Stimulated activated CD4-positive, alpha-beta T cell treated with anti-CD3 and anti-CD28 coated beads, Interleukin-15, amount 100 ng/mL, for 48 hours (primary cell): Measurements from ENCODE around the gene WRAP53.
A peak's percentile ranks its signal among the peaks of the same experiment; 100 is the strongest.
"Not testable (repeated sequence)": the region's sequence is repeated elsewhere in the genome, so short reads cannot be mapped to it uniquely, and the experiment has no call there.

Source experiments
- DNase-seq, 2 donors: peaks; one replicate each; pipeline ENCODE4 v3.0.0-alpha.2; 2020; ENCODE audit warnings: low read depth in 2 of 2

The WRAP53 gene

DNA sequence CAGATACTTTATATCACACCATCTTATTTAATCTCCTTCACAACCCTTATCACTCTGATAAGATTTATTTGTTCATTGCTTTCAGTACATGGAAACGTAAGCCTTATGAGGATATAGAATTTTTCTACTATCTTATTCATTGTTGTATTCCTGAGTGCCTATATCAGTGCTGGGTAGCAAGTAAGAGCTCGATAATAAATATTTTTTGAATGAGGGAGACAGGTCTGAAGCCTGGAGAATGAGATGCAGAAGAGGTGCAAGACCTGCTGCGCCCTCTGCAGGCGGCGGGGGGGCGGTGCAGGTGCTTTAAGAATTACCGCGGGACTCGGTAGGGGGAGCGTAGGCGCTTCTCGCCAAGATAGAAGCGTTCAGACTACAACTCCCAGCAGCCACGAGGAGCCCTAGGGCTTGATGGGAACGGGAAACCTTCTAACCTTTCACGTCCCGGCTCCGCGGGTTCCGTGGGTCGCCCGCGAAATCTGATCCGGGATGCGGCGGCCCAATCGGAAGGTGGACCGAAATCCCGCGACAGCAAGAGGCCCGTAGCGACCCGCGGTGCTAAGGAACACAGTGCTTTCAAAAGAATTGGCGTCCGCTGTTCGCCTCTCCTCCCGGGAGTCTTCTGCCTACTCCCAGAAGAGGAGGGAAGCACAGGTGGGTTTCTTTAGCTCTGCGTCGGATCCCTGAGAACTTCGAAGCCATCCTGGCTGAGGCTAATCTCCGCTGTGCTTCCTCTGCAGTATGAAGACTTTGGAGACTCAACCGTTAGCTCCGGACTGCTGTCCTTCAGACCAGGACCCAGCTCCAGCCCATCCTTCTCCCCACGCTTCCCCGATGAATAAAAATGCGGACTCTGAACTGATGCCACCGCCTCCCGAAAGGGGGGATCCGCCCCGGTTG, at the start of gene WRAP53:
Gene WRAP53 (plus strand): TSS at position 570 of the 900 bp plus-strand sequence. CDS start 172 bp downstream, at position 742.
- peak; percentile 92 for DNase-seq

- DNase-seq, result no peak
Observed at GRCh38 chr17:7640783-7641182, 47.5 kb upstream of the WRAP53 start.

GRCh38 chr17:7641635-7642034, 46.6 kb upstream of the WRAP53 start:
- DNase-seq, result not testable (repeated sequence)

GRCh38 chr17:7644775-7645174, 43.5 kb upstream of the WRAP53 start:
- no peak for DNase-seq

GRCh38 chr17:7646457-7646856, 41.8 kb upstream of the WRAP53 start:
- no peak for DNase-seq

GRCh38 chr17:7647018-7647417, 41.3 kb upstream of the WRAP53 start:
- no peak for DNase-seq

- peak; percentile 41 to 56 for DNase-seq
Observed at GRCh38 chr17:7650509-7651096, 37.7 kb upstream of the WRAP53 start, which contains the start of gene ATP1B2. Gene ATP1B2, plus strand, starts transcription at chr17:7650926. Its CDS starts 593 bp downstream, at chr17:7651519.

DNA sequence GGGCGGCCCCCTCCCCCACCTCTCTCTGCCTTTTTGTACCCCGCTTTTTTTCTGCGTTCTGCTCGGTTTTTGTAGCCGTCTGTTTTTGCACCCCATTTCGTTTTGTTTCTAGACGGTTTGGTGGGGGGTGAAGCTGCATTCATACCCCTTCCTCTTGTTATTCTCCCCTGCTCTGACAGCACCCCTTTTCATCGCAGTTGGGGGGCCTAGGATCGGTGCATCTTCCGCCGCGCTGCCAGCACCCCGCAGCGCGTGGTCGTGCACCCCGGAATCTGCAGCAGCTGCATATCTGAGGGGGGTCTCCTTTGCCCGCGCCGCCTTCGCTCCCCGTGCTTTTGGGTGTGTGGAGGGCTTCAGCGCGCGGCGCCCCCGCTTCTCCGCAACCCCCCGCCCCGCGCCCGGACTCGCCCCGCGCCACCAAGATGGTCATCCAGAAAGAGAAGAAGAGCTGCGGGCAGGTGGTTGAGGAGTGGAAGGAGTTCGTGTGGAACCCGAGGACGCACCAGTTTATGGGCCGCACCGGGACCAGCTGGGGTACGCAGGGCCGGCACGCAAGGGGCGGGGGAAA, 37.1 kb upstream of the WRAP53 start:
- no peak for DNase-seq

GRCh38 chr17:7651665-7652387, 36.5 kb upstream of the WRAP53 start:
- no peak for DNase-seq

GRCh38 chr17:7652388-7653356, 35.6 kb upstream of the WRAP53 start:
- DNase-seq, result no peak

- DNase-seq, result no peak
Observed at GRCh38 chr17:7654832-7655540, 33.3 kb upstream of the WRAP53 start.

DNA sequence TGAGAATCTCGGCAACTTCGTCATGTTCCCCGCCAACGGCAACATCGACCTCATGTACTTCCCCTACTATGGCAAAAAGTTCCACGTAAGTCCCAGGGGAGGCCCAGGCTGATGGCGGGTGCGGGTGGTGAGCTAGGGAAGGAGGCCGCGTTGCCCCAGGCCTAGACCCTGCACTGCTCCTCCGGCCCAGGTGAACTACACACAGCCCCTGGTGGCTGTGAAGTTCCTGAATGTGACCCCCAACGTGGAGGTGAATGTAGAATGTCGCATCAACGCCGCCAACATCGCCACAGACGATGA, 32.8 kb upstream of the WRAP53 start:
- DNase-seq, result no peak

DNA sequence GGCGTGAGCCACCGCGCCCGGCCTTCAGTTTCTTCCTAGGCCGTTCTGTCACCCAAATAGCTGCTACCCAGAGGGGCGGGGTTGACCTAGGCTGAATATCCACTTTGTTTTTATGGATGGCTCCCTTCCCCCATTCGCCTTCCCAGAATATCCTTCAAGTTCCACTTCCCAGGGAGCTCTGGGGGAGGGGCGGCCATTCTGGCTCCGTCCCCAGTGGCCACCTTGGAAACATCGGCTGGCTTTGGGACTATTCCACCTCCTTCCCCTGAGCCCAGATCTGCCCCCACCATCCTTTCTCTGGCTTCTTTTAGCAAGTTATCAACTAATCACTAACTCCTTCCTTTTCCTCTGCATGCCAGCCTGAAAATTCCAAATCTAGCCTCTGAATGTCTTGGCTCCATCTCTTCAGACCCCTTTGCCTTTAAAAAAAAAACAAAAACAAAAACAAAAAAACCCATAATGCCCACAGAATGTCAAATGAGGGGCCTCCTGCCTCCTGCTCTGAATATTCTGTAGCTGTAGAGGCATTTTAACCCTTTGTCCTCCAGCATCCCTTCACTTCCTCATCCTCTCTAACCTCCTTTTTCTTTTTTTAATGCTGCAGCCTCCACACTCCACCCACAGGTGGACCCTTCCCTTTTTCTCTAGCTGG, 31.2 kb upstream of the WRAP53 start:
- no peak for DNase-seq

GRCh38 chr17:7667656-7668406, 20.4 kb upstream of the WRAP53 start:
- DNase-seq, result no peak

- no peak for DNase-seq
Observed at GRCh38 chr17:7668482-7668881, 19.8 kb upstream of the WRAP53 start.

GRCh38 chr17:7673239-7673638, 15.0 kb upstream of the WRAP53 start:
- DNase-seq, result peak in 1 of 2 donors; percentile 44

GRCh38 chr17:7674934-7675333, 13.3 kb upstream of the WRAP53 start:
- DNase-seq, result no peak

DNA sequence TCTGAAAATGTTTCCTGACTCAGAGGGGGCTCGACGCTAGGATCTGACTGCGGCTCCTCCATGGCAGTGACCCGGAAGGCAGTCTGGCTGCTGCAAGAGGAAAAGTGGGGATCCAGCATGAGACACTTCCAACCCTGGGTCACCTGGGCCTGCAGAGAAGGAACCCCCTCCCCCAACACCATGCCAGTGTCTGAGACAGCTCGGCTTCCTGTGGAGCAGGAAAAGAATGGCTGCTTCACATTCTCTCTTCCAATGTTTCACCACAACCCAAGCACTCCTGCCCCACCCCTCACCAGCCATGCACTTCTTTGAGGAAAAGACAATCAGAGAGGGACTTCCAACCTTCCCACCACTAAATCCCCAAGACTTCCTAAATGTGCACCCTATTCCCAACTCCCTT, 11.7 kb upstream of the WRAP53 start:
- DNase-seq, result no peak

DNA sequence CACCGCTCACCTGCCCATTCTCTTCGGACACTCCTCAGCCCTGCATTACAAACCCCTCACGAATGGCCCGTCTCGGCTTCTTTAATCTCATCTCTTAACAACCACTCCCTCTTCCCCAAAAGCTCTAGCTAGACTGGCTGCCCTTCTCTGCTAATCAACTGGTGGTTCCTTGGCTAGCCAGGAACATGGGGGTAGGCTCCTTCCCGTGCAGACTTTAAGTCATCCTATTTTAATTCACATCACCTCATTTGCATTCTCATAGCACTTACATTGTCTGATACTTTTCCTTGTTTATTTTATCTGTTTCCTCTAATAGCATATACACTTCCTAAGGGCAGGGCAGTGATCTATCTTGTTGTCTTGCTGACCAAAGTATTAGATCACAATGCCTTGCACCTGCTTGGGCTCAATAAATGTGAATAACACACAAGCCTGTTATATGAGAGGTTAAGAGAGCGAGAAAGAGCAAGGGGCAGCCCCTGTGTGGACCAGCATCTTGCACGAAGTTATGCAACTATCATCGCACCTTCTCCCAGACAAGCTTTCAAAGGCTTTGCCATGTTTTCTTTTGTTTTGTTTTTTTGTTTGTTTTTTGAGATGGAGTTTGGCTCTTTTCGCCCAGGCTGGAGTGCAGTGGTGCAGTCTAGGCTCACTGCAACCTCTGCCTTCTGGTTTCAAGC, 10.7 kb upstream of the WRAP53 start:
- no peak for DNase-seq
